K562 (cell line): ENCODE measurements around the gene LRRC4C. TPM values are rescaled to one million over a fixed set of nuclear protein-coding genes. Genes with fewer than 3 reads are reported as not detected.

Experiments used
- ATAC-seq: fragments of 200-7000 bp; cut with Tn5 transposase; 3 replicates; pipeline ENCODE4 v1.9.1; 2020; ENCODE audit warnings: moderate library complexity
- BruUV-seq: library from RNA; stranded (reverse); fragments of 400-500 nt; replicated peaks from 2 replicates; lab custom pipeline; 2021; lab: Mats Ljungman, UMichigan
- CTCF ChIA-PET: fragments of 300-600 bp; formaldehyde crosslinking; extraction: SDS; loops from one replicate; lab custom pipeline; 2021; ENCODE audit warnings: low intra/inter-chr PET ratio; lab: Yijun Ruan, JAX
- POLR2A ChIA-PET: fragments of 300-600, 350-650 bp; sonication (Branson Sonifier 250); formaldehyde crosslinking; extraction: SDS; loops from one replicate; lab custom pipeline; 2021; ENCODE audit warnings: antibody characterized with exemption, inconsistent platforms; lab: Yijun Ruan, JAX
- DNase-seq, 4 experiments: peaks; one replicate each; pipeline versions ENCODE4 v3.0.0 to v3.0.0-alpha.2; 2011 to 2018; ENCODE audit warnings: low spot score in 3 of 4, mixed read lengths in 3 of 4; ENCODE audit errors: extremely low read depth in 1 of 4
- FAIRE-seq: peaks from 2 replicates; lab custom pipeline; 2011; peaks lifted over from hg19 to GRCh38; lab: Jason Lieb, UNC
- H2AFZ ChIP-seq: 2 replicates; pipeline ENCODE4 v1.6.0; 2011; ENCODE audit warnings: low read depth, low read length, control low read depth, inconsistent platforms
- H3K27ac ChIP-seq: fragments of 200-600 bp; 3 replicates; pipeline ENCODE4 v1.8.0; 2011; ENCODE audit warnings: low read depth, mild to moderate bottlenecking, control low read depth, inconsistent platforms, low read length, moderate library complexity, mixed read lengths; ENCODE audit errors: extremely low read depth
- H3K27me3 ChIP-seq, 2 experiments: fragments of 300-600 bp in 1 of 2; 2 replicates in 1 of 2; 3 replicates in 1 of 2; pipeline versions ENCODE4 v1.6.0 to v1.8.0; 2011; ENCODE audit warnings: inconsistent platforms in 2 of 2, low read length in 2 of 2, mild to moderate bottlenecking in 1 of 2, mixed read lengths in 1 of 2, moderate library complexity in 1 of 2; ENCODE audit not compliant: control insufficient read depth in 2 of 2, insufficient read depth in 2 of 2
- H3K36me3 ChIP-seq: fragments of 300-600 bp; 3 replicates; pipeline ENCODE4 v1.8.0; 2011; ENCODE audit warnings: mild to moderate bottlenecking, low read length, inconsistent platforms; ENCODE audit not compliant: control insufficient read depth, insufficient read depth
- H3K4me1 ChIP-seq, 2 experiments: fragments of 200-600 bp in 1 of 2; replicated peaks in 1 of 2; 2 replicates in 1 of 2; 3 replicates in 1 of 2; pipeline versions ENCODE4 v1.5.1 to v1.8.0; 2011; ENCODE audit warnings: inconsistent platforms in 2 of 2, low read length in 2 of 2, mild to moderate bottlenecking in 1 of 2, mixed read lengths in 1 of 2, moderate library complexity in 1 of 2; ENCODE audit not compliant: control insufficient read depth in 2 of 2, insufficient read depth in 2 of 2
- H3K4me2 ChIP-seq: 2 replicates; pipeline ENCODE4 v1.6.1; 2011; ENCODE audit warnings: low read length, control low read depth, inconsistent platforms, mixed read lengths; ENCODE audit not compliant: insufficient read depth
- H3K4me3 ChIP-seq: fragments of 200-600 bp; sonication (generic), shearing (Covaris generic); 2 replicates; pipeline ENCODE4 v1.5.1; 2016; ENCODE audit warnings: control low read depth, inconsistent platforms
- H3K79me2 ChIP-seq: fragments of 200-600 bp; 3 replicates; pipeline ENCODE4 v1.8.0; 2011; ENCODE audit warnings: low read length, inconsistent platforms; ENCODE audit not compliant: control insufficient read depth, insufficient read depth
- H3K9ac ChIP-seq, 2 experiments: 2 replicates each; pipeline versions ENCODE4 v1.6.0 to v1.6.1; 2011; ENCODE audit warnings: low read depth in 2 of 2, low read length in 2 of 2, control low read depth in 1 of 2, inconsistent platforms in 1 of 2, mild to moderate bottlenecking in 1 of 2, mixed read lengths in 1 of 2; ENCODE audit not compliant: insufficient read depth in 1 of 2
- H3K9me1 ChIP-seq: one replicate; pipeline ENCODE4 v1.6.0; 2011; ENCODE audit warnings: inconsistent platforms, mild to moderate bottlenecking, low read length, moderate library complexity; ENCODE audit not compliant: control insufficient read depth, insufficient read depth
- H3K9me3 ChIP-seq: replicated peaks from 2 replicates; pipeline ENCODE4 v1.5.1; 2011; ENCODE audit warnings: low read depth, low read length, inconsistent platforms; ENCODE audit not compliant: control insufficient read depth, insufficient read depth
- H4K20me1 ChIP-seq: replicated peaks from 2 replicates; pipeline ENCODE4 v1.6.1; 2011; ENCODE audit warnings: low read length, inconsistent platforms, mixed read lengths; ENCODE audit not compliant: control insufficient read depth, insufficient read depth
- C11orf30 ChIP-seq: fragments of 450-650 bp; IDR thresholded peaks from 2 replicates; pipeline ENCODE4 v1.6.1; 2016; ENCODE audit warnings: low read depth, mild to moderate bottlenecking
- HDAC3 ChIP-seq: fragments of 450-650 bp; IDR thresholded peaks from 2 replicates; pipeline ENCODE4 v1.6.1; 2018; ENCODE audit warnings: borderline replicate concordance, mild to moderate bottlenecking, moderate library complexity; ENCODE audit not compliant: partially characterized antibody
- JUN ChIP-seq, 2 experiments: sonication (generic) in 1 of 2; formaldehyde crosslinking in 1 of 2; IDR thresholded peaks; 2 replicates each; pipeline versions ENCODE4 v1.6.1 to v1.8.0; 2012 to 2022; ENCODE audit warnings: borderline replicate concordance in 2 of 2, mild to moderate bottlenecking in 2 of 2, improper control_type of control experiment in 1 of 2, low read depth in 1 of 2, low read length in 1 of 2, missing genetic modification reagents in 1 of 2
- KAT7 ChIP-seq: sonication (generic); formaldehyde crosslinking; IDR thresholded peaks from 2 replicates; pipeline ENCODE4 v1.8.0; 2022; ENCODE audit warnings: missing genetic modification reagents, mild to moderate bottlenecking, borderline replicate concordance
- KAT8 ChIP-seq: fragments of 450-650 bp; IDR thresholded peaks from 2 replicates; pipeline ENCODE4 v1.6.1; 2016; ENCODE audit warnings: low read depth, mild to moderate bottlenecking
- MITF ChIP-seq: IDR thresholded peaks from 2 replicates; pipeline ENCODE4 v1.6.1; 2014; ENCODE audit warnings: antibody characterized with exemption
- NEUROD1 ChIP-seq: fragments of 150-350 bp; IDR thresholded peaks from 2 replicates; pipeline ENCODE4 v1.6.1; 2014; ENCODE audit warnings: borderline replicate concordance, low read length, low read depth; ENCODE audit not compliant: partially characterized antibody
- NFYB ChIP-seq: IDR thresholded peaks from 2 replicates; pipeline ENCODE4 v1.6.1; 2011; ENCODE audit warnings: mild to moderate bottlenecking, moderate library complexity; ENCODE audit not compliant: insufficient read length; ENCODE audit errors: extremely low read depth
- PTBP1 ChIP-seq: fragments of 200-400 bp; formaldehyde crosslinking; IDR thresholded peaks from 2 replicates; pipeline ENCODE4 v1.6.1; 2017; ENCODE audit warnings: low read depth, low read length
- RBM15 ChIP-seq: fragments of 200-400 bp; formaldehyde crosslinking; IDR thresholded peaks from 2 replicates; pipeline ENCODE4 v1.6.1; 2018; ENCODE audit warnings: mild to moderate bottlenecking, low read length, moderate library complexity; ENCODE audit not compliant: insufficient read depth
- SMARCC2 ChIP-seq: fragments of 450-650 bp; IDR thresholded peaks from 2 replicates; pipeline ENCODE4 v1.6.1; 2017; ENCODE audit warnings: antibody characterized with exemption, moderate library complexity, mild to moderate bottlenecking, low read depth
- TCFL5 ChIP-seq: fragments of 250-450 bp; sonication (Bioruptor Pico); conservative IDR thresholded peaks from 2 replicates; pipeline ENCODE4 v1.6.1; 2021; ENCODE audit warnings: mild to moderate bottlenecking, moderate library complexity, matching md5 sums
- TEAD4 ChIP-seq, 2 experiments: sonication (generic) in 1 of 2; formaldehyde crosslinking in 1 of 2; IDR thresholded peaks; 2 replicates each; pipeline versions ENCODE4 v1.6.1 to v1.8.0; 2012 to 2022; ENCODE audit warnings: borderline replicate concordance in 1 of 2, inconsistent platforms in 1 of 2, low read length in 1 of 2, mild to moderate bottlenecking in 1 of 2, missing genetic modification reagents in 1 of 2
- THRA ChIP-seq: fragments of 450-650 bp; IDR thresholded peaks from 2 replicates; pipeline ENCODE4 v1.6.1; 2017; ENCODE audit warnings: mild to moderate bottlenecking, moderate library complexity
- WHSC1 ChIP-seq: IDR thresholded peaks from one replicate; pipeline ENCODE4 v1.6.1; 2012; ENCODE audit warnings: low read length, control low read depth, inconsistent platforms
- ZBTB1 ChIP-seq: sonication (generic); formaldehyde crosslinking; IDR thresholded peaks from 2 replicates; pipeline ENCODE4 v1.8.1; 2023; ENCODE audit warnings: missing genetic modification reagents, low read depth, mild to moderate bottlenecking, borderline replicate concordance
- ZKSCAN1 ChIP-seq: fragments of 150-350 bp; IDR thresholded peaks from 2 replicates; pipeline ENCODE4 v1.6.1; 2016; ENCODE audit warnings: low read depth, low read length
- WGBS: fragments of 100-300 bp; shearing (Covaris generic); methylation state at CpG from one replicate; pipeline ENCODE4 v1.1.6; 2016; ENCODE audit warnings: low coverage, mixed read lengths; ENCODE audit not compliant: insufficient coverage; ENCODE audit errors: missing lambda C conversion rate; 5-methylcytosine and 5-hydroxymethylcytosine counted together
- in situ Hi-C: fragments of 300-500 bp; cut with MboI; formaldehyde crosslinking; loops from 4 replicates; pipeline ENCODE4 v1.15.0; 2018; ENCODE audit warnings: inconsistent platforms, mixed read lengths
- intact Hi-C: fragments of 100-400 bp; cut with micrococcal nuclease; formaldehyde crosslinking; loops from 2 replicates; pipeline ENCODE4 v1.14.2; 2022
- polyA plus RNA-seq, 8 experiments: library from polyadenylated mRNA; depleted of rRNA in 4 of 8; stranded (reverse) in 5 of 8; unstranded in 3 of 8; fragments of >200 nt; fragmentation: Nextera tagmentation in 2 of 8; fragmentation: Illumina TruSeq in 1 of 8; extraction: Ambion mirVana in 2 of 8; extraction: Trizol in 1 of 8; gene quantifications; 2 replicates each; pipeline versions ENCODE4 v1.2.1 to v1.2.3, GENCODE V29; 2011 to 2014; ENCODE audit warnings: inconsistent platforms in 1 of 8, missing spikeins in 1 of 8
- total RNA-seq, 7 experiments: library from RNA; depleted of rRNA in 6 of 7; stranded (reverse); fragments of >200 nt in 6 of 7; fragmentation: Illumina TruSeq in 2 of 7; extraction: Trizol in 2 of 7; gene quantifications; 2 replicates each; pipeline versions ENCODE4 v1.2.1 to v1.2.3, GENCODE V29; 2011 to 2021; ENCODE audit warnings: low replicate concordance in 1 of 7

The LRRC4C gene
- total and polyA plus RNA-seq, 9 of the 15 experiments (the other 6 are each of a cell fraction or from before 2014, with no cell fraction given): not detected

GRCh38 chr11:40276960-40277359 is 1182.5 kb downstream of the LRRC4C start:
- no peak overlapping the region for H3K27ac ChIP-seq
- no peaks in the 10 kb centered on the region for H4K20me1 ChIP-seq
- no peak overlapping the region for H3K4me3 ChIP-seq
- in situ Hi-C loops: no loop called here
- ChIA-PET CTCF (no interaction called here), POLR2A (no interaction called here)
- H3K4me1 ChIP-seq: no peaks in the 10 kb centered on the region
- H3K9ac ChIP-seq: no peak overlapping the region
- H3K9me1 ChIP-seq: no peaks in the 10 kb centered on the region
- 0% methylated on average over 1 of the region's 1 CpG for WGBS
- intact Hi-C loops: no loop called here
- H3K36me3 ChIP-seq: no peaks in the 10 kb centered on the region
- no peaks in the 10 kb centered on the region for H3K79me2 ChIP-seq
- H2AFZ ChIP-seq: no peak overlapping the region
- H3K4me2 ChIP-seq: no peak overlapping the region
- DNase-seq: no peak
- no peaks in the 10 kb centered on the region for H3K27me3 ChIP-seq
- H3K9me3 ChIP-seq: no peaks in the 10 kb centered on the region
- FAIRE-seq: no peak
- BruUV-seq: no TSS peak
- no peak for ATAC-seq
- TF ChIP-seq ZBTB1 (CRISPR knock-in tag) (no peak), SMARCC2 (no peak), C11orf30 (no peak), NFYB (no peak), TEAD4 (IDR thresholded peaks at IDR 0.05; ENCODE audit: low read length) (no peak), TEAD4 (CRISPR knock-in tag; IDR thresholded peaks at IDR 0.05; ENCODE audit: borderline replicate concordance) (no peak), WHSC1 (no peak), NEUROD1 (no peak), THRA (no peak), MITF (no peak), PTBP1 (no peak), ZKSCAN1 (no peak), TCFL5 (CRISPR knock-in tag) (no peak), JUN (IDR thresholded peaks at IDR 0.05; ENCODE audit: borderline replicate concordance, low read depth, low read length) (no peak), JUN (CRISPR knock-in tag; IDR thresholded peaks at IDR 0.05; ENCODE audit: borderline replicate concordance) (no peak), KAT8 (no peak), HDAC3 (no peak), KAT7 (CRISPR knock-in tag) (no peak), RBM15 (no peak)
